Activated B cell treated with CpG ODN at 0.5 μM for 24 hours (primary cell): Measurements from ENCODE around the gene DDIAS. TPM values are rescaled to one million over a fixed set of nuclear protein-coding genes. Genes with fewer than 3 reads are reported as not detected.

Source experiments
- ATAC-seq: fragments of 200-7000 bp; cut with Tn5 transposase; one replicate; pipeline ENCODE4 v1.10.0; 2021; ENCODE audit warnings: low read depth, mild to moderate bottlenecking, moderate library complexity
- CTCF ChIA-PET: fragments of 350-600 bp; sonication (Branson Sonifier 250); formaldehyde crosslinking; loops from one replicate; lab custom pipeline; 2021; ENCODE audit warnings: antibody characterized with exemption; lab: Charles Lee
- POLR2A ChIA-PET: fragments of 350-600 bp; sonication (Branson Sonifier 250); formaldehyde crosslinking; loops from one replicate; lab custom pipeline; 2021; ENCODE audit warnings: antibody characterized with exemption; lab: Charles Lee
- DNase-seq: peaks from one replicate; pipeline ENCODE4 v3.0.0; 2022
- H3K27ac Mint-ChIP-seq: one replicate; pipeline ENCODE4 v1.8.0; 2020; ENCODE audit warnings: mixed read lengths
- H3K27me3 Mint-ChIP-seq: one replicate; pipeline ENCODE4 v1.8.0; 2021; ENCODE audit warnings: mixed read lengths
- H3K36me3 Mint-ChIP-seq: one replicate; pipeline ENCODE4 v1.8.0; 2021; ENCODE audit warnings: low read depth, mixed read lengths
- H3K4me1 Mint-ChIP-seq: one replicate; pipeline ENCODE4 v1.8.0; 2021; ENCODE audit warnings: mixed read lengths
- H3K4me3 Mint-ChIP-seq: one replicate; pipeline ENCODE4 v1.8.0; 2020; ENCODE audit warnings: mild to moderate bottlenecking, mixed read lengths
- H3K9me3 Mint-ChIP-seq: one replicate; pipeline ENCODE4 v1.8.0; 2020; ENCODE audit warnings: mixed read lengths
- intact Hi-C: fragments of 100-400 bp; cut with micrococcal nuclease; formaldehyde crosslinking; loops from one replicate; pipeline ENCODE4 v1.15.1; 2024
- total RNA-seq: library from RNA; stranded (reverse); gene quantifications from 2 replicates; pipeline ENCODE4 v1.2.3, GENCODE V29; 2022
- TF ChIP-seq, protein P1 (sequence below): fragments of 200-600 bp; IDR thresholded peaks from one replicate; pipeline ENCODE4 v1.8.0; 2022; ENCODE audit warnings: antibody characterized with exemption, mild to moderate bottlenecking

Gene DDIAS
- total RNA-seq, 1 donor from 2014 or later, result 4.7 TPM

DNA sequence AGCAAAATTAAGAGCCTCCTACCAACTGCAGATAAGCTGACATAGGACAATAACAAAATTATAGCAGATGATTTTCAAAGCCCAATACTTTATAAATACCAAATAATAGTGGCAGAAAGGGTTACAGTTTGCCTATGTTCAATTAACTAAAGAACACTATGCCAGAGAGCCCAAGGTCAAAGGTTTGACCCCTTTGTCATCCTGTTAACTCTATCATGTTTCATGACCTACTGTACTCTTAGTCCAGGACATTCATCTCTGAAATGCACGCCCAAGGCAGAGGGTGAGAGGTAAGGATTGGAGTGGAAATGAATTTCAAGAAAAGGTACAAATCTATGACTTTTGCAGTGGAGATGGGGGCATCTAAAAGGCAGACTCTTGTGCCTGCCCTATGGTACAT is 70.6 kb downstream of the DDIAS start:
- POLR2A ChIA-PET, result interaction anchor here (1.0 to 1.5 kb wide), 4 partner anchors 10 to 185 kb away, joined by 3 to 9 read pairs (median 5); partner anchors contain the start of gene PCF11
- Mint-ChIP-seq H3K9me3 (no peaks in the 10 kb centered on the region), H3K27me3 (no peaks in the 10 kb centered on the region), H3K36me3 (peaks cover 9% of the 10 kb centered on the region), H3K4me1 (peaks cover 68% of the 10 kb centered on the region), H3K27ac (peak overlapping the region; percentile 79), H3K4me3 (peak overlapping the region; percentile 80)
- DNase-seq (no peak), ATAC-seq (no peak)
- CTCF ChIA-PET, result interaction anchor here (0.7 to 1.1 kb wide), 2 partner anchors 45 to 49 kb away, joined by 3 read pairs; no protein-coding TSS in a partner anchor
- TF ChIP-seq, protein P1, sequence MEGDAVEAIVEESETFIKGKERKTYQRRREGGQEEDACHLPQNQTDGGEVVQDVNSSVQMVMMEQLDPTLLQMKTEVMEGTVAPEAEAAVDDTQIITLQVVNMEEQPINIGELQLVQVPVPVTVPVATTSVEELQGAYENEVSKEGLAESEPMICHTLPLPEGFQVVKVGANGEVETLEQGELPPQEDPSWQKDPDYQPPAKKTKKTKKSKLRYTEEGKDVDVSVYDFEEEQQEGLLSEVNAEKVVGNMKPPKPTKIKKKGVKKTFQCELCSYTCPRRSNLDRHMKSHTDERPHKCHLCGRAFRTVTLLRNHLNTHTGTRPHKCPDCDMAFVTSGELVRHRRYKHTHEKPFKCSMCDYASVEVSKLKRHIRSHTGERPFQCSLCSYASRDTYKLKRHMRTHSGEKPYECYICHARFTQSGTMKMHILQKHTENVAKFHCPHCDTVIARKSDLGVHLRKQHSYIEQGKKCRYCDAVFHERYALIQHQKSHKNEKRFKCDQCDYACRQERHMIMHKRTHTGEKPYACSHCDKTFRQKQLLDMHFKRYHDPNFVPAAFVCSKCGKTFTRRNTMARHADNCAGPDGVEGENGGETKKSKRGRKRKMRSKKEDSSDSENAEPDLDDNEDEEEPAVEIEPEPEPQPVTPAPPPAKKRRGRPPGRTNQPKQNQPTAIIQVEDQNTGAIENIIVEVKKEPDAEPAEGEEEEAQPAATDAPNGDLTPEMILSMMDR, result no peak
- intact Hi-C loops, result loop anchor here (2.0 kb wide), 1 partner anchor 41 kb away; no protein-coding TSS in a partner anchor

DNA sequence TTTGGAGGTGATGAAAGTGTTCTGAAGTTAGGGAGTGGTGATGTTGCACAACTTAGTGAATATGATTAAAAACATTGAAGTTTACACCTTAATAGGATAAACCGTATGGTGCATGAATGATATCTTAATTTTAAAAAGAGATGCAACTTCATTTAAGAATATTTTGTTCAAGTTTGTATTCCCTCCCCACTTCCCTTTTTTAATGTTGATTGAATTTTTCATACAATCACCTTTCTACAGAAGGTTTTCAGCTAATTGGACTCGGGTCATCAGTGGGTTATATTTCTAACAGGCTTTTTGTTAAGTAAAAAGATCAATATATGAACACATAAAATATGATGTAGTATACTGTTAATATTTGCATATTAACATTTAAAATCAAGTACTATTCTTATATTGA is 72.6 kb downstream of the DDIAS start:
- peaks cover 24% of the 10 kb centered on the region for H3K36me3 Mint-ChIP-seq
- peak overlapping the region; percentile 32 for H3K4me3 Mint-ChIP-seq
- TF ChIP-seq, protein P1, result no peak
- intact Hi-C loops, result no loop called here
- ATAC-seq (no peak), DNase-seq (no peak)
- ChIA-PET POLR2A (interaction anchor here (0.8 kb wide), 1 partner anchor 23 kb away, joined by 3 read pairs; no protein-coding TSS in a partner anchor), CTCF (no interaction called here)
- H3K27me3 Mint-ChIP-seq, result no peaks in the 10 kb centered on the region
- no peaks in the 10 kb centered on the region for H3K9me3 Mint-ChIP-seq
- H3K27ac Mint-ChIP-seq, result peak overlapping the region; percentile 24
- peaks cover 78% of the 10 kb centered on the region for H3K4me1 Mint-ChIP-seq

DNA sequence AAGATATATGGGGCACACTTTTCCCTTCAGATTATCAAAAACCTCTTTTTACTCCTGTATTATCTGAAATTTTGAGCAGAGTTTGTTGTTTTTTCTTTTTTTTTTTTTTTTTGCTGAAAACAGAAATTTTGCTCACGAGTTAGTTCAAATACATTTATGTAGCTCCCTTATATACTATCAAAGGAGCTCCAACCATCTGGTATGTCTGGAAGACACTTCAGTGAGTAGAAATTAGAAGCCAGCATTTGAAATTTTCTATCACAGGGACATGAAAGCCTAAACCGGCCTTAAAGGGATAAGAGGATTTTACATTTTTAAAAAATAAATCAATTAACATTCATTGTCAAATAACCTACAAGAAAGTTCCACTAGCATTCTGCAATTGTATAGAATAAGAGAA is 73.3 kb downstream of the DDIAS start:
- TF ChIP-seq, protein P1, result no peak

DNA sequence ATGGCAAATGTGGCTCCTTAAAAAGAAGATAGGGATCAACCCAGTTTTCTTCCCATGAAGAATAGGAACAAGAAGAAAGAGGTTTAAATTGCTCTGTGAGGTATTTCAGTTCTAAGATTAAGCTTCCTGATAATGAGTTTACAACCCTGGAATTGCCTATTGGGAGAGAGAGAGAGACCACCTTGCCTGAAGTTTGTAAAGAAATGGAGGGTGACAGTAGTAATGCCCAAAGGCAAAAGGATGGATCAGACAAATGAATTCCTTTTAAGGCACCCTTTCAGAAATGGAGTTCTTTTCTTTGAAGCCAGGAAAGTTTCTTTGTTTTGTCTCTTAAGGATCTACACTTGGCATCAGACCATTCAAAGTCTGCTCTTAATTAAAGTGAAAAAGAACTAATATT is 74.3 kb downstream of the DDIAS start:
- POLR2A ChIA-PET, result interaction anchor here (0.5 to 0.8 kb wide), 2 partner anchors 22 to 87 kb away, joined by 3 to 4 read pairs; no protein-coding TSS in a partner anchor
- intact Hi-C loops, result loop anchor here (2.0 to 5.0 kb wide), 2 partner anchors 15 to 69 kb away; no protein-coding TSS in a partner anchor
- TF ChIP-seq, protein P1, result no peak
- Mint-ChIP-seq H3K4me3 (no peak overlapping the region), H3K9me3 (no peaks in the 10 kb centered on the region), H3K4me1 (peaks cover 77% of the 10 kb centered on the region), H3K27ac (peak overlapping the region; percentile 66), H3K27me3 (no peaks in the 10 kb centered on the region), H3K36me3 (peaks cover 39% of the 10 kb centered on the region)
- DNase-seq (no peak), ATAC-seq (no peak)
- CTCF ChIA-PET, result no interaction called here

More for the DNA sequence above, 73.3 kb downstream of the DDIAS start:
- Mint-ChIP-seq H3K4me1 (peaks cover 77% of the 10 kb centered on the region), H3K27me3 (no peaks in the 10 kb centered on the region), H3K27ac (no peak overlapping the region), H3K9me3 (no peaks in the 10 kb centered on the region), H3K4me3 (no peak overlapping the region), H3K36me3 (peaks cover 29% of the 10 kb centered on the region)
- intact Hi-C loops, result loop anchor here (5.0 kb wide), 1 partner anchor 68 kb away; no protein-coding TSS in a partner anchor
- POLR2A ChIA-PET, result interaction anchor here (0.8 kb wide), 1 partner anchor 23 kb away, joined by 3 read pairs; no protein-coding TSS in a partner anchor
- DNase-seq, result no peak
- ATAC-seq, result no peak
- CTCF ChIA-PET, result interaction anchor here (1.0 kb wide), 1 partner anchor 10 kb away, joined by 3 read pairs; no protein-coding TSS in a partner anchor

DNA sequence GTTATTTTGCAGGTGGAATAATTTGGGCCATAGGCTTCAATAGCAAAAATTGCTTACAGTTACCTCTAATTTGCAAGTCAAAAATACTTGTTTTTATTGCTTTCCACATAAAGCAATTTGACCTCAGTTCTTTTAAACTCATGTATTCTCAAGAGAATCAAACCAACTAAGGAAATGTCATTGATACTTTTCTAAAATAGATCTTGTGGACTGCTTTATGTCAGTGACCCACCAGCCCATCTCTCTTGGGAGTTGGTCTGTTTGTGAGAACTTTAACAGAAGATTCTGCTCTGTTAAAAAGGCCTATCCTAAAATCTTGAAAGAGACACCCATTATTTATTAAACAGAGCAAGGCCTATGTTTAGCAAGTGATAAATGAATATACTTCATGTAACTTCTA is 75.2 kb downstream of the DDIAS start:
- ChIA-PET POLR2A (no interaction called here), CTCF (no interaction called here)

More for the DNA sequence above, 75.2 kb downstream of the DDIAS start:
- DNase-seq (no peak), ATAC-seq (no peak)
- Mint-ChIP-seq H3K36me3 (peaks cover 48% of the 10 kb centered on the region), H3K4me3 (no peak overlapping the region), H3K9me3 (no peaks in the 10 kb centered on the region), H3K4me1 (peaks cover 68% of the 10 kb centered on the region), H3K27me3 (no peaks in the 10 kb centered on the region), H3K27ac (peak overlapping the region; percentile 66)
- intact Hi-C loops, result loop anchor here (2.0 to 5.0 kb wide), 2 partner anchors 16 to 69 kb away; no protein-coding TSS in a partner anchor
- TF ChIP-seq, protein P1, result no peak
